Neural cell (in vitro differentiated cells): Measurements from ENCODE around the gene AZIN2. TPM values are rescaled to one million over a fixed set of nuclear protein-coding genes. Genes with fewer than 3 reads are reported as not detected.

Experiments
- H2AFZ ChIP-seq: fragments of 200-600, 300-800 bp; sonication (generic), shearing (Covaris generic); 2 replicates; pipeline ENCODE4 v1.6.0; 2014; ENCODE audit warnings: low read depth, mild to moderate bottlenecking, antibody characterized with exemption, low read length, moderate library complexity
- H3F3A ChIP-seq: fragments of 200-600 bp; shearing (Covaris generic); 2 replicates; pipeline ENCODE4 v1.6.1; 2016; ENCODE audit warnings: mild to moderate bottlenecking, moderate library complexity, mixed read lengths, antibody characterized with exemption, low read length; ENCODE audit not compliant: insufficient read depth, poor library complexity, severe bottlenecking
- H3K27ac ChIP-seq: fragments of 200-600, 300-800 bp; sonication (generic), shearing (Covaris generic); 2 replicates; pipeline ENCODE4 v1.5.1; 2014; ENCODE audit warnings: mild to moderate bottlenecking, low read length, moderate library complexity
- H3K27me3 ChIP-seq: fragments of 300-800, 200-600 bp; sonication (generic), shearing (Covaris generic); 2 replicates; pipeline ENCODE4 v1.6.0; 2014; ENCODE audit warnings: mild to moderate bottlenecking, low read depth, low read length, moderate library complexity; ENCODE audit not compliant: insufficient read depth
- H3K36me3 ChIP-seq: fragments of 300-800, 200-600 bp; sonication (generic), shearing (Covaris generic); 2 replicates; pipeline ENCODE4 v1.5.1; 2014; ENCODE audit warnings: mild to moderate bottlenecking, antibody characterized with exemption, low read length, moderate library complexity; ENCODE audit not compliant: insufficient read depth
- H3K4me2 ChIP-seq: fragments of 300-800, 200-600 bp; sonication (generic), shearing (Covaris generic); 2 replicates; pipeline ENCODE4 v1.6.0; 2014; ENCODE audit warnings: mild to moderate bottlenecking, low read length
- H3K4me3 ChIP-seq: fragments of 300-800, 200-600 bp; sonication (generic), shearing (Covaris generic); 2 replicates; pipeline ENCODE4 v1.5.1; 2014; ENCODE audit warnings: mild to moderate bottlenecking, low read length, moderate library complexity
- H3K79me2 ChIP-seq: fragments of 200-600 bp; shearing (Covaris generic); replicated peaks from 2 replicates; pipeline ENCODE4 v1.6.0; 2014; ENCODE audit warnings: mild to moderate bottlenecking, low read length, moderate library complexity; ENCODE audit not compliant: insufficient read depth
- H3K9ac ChIP-seq: fragments of 300-800, 200-600 bp; sonication (generic), shearing (Covaris generic); 2 replicates; pipeline ENCODE4 v1.6.1; 2016; ENCODE audit warnings: mild to moderate bottlenecking, low read length, mixed read lengths
- H3K9me2 ChIP-seq: fragments of 200-600 bp; shearing (Covaris generic); 2 replicates; pipeline ENCODE4 v1.6.1; 2016; ENCODE audit warnings: mild to moderate bottlenecking, low read length, mixed read lengths; ENCODE audit not compliant: insufficient read depth
- H3K9me3 ChIP-seq: fragments of 200-600, 300-800 bp; sonication (generic), shearing (Covaris generic); 2 replicates; pipeline ENCODE4 v1.6.1; 2016; ENCODE audit warnings: mild to moderate bottlenecking, mixed run types, low read length, moderate library complexity, mixed read lengths
- H4K20me1 ChIP-seq: fragments of 200-600 bp; shearing (Covaris generic); 2 replicates; pipeline ENCODE4 v1.6.1; 2016; ENCODE audit warnings: mild to moderate bottlenecking, mixed run types; ENCODE audit not compliant: insufficient read depth
- CTCF ChIP-seq: fragments of 450-650 bp; IDR thresholded peaks from 2 replicates; pipeline ENCODE4 v1.5.1; 2014; ENCODE audit warnings: antibody characterized with exemption, mild to moderate bottlenecking, moderate library complexity; ENCODE audit not compliant: poor library complexity, severe bottlenecking
- EP300 ChIP-seq: fragments of 450-650 bp; conservative IDR thresholded peaks from 2 replicates; pipeline ENCODE4 v1.6.1; 2014; ENCODE audit warnings: antibody characterized with exemption, mild to moderate bottlenecking, moderate library complexity; ENCODE audit not compliant: poor library complexity, severe bottlenecking
- EZH2 ChIP-seq: fragments of 200-600, 300-800 bp; shearing (Covaris generic), sonication (generic); IDR thresholded peaks from 2 replicates; pipeline ENCODE4 v1.6.1; 2014; ENCODE audit warnings: antibody characterized with exemption, low read length, borderline replicate concordance, mild to moderate bottlenecking; ENCODE audit not compliant: insufficient read depth, poor library complexity, severe bottlenecking
- MXI1 ChIP-seq: fragments of 450-650 bp; conservative IDR thresholded peaks from 2 replicates; pipeline ENCODE4 v1.6.1; 2014; ENCODE audit warnings: antibody characterized with exemption, mild to moderate bottlenecking; ENCODE audit not compliant: poor library complexity, severe bottlenecking
- POLR2AphosphoS5 ChIP-seq: IDR thresholded peaks from 2 replicates; pipeline ENCODE4 v1.6.1; 2012
- RAD21 ChIP-seq: fragments of 450-650 bp; conservative IDR thresholded peaks from 2 replicates; pipeline ENCODE4 v1.6.1; 2014; ENCODE audit warnings: antibody characterized with exemption, mild to moderate bottlenecking, moderate library complexity
- REST ChIP-seq: IDR thresholded peaks from 2 replicates; pipeline ENCODE4 v1.6.1; 2012; ENCODE audit warnings: borderline replicate concordance
- SMC3 ChIP-seq: fragments of 450-650 bp; conservative IDR thresholded peaks from 2 replicates; pipeline ENCODE4 v1.6.1; 2014; ENCODE audit warnings: antibody characterized with exemption, mild to moderate bottlenecking, moderate library complexity; ENCODE audit not compliant: poor library complexity
- TAF1 ChIP-seq: IDR thresholded peaks from 2 replicates; pipeline ENCODE4 v1.6.1; 2012; ENCODE audit warnings: low read depth
- polyA plus RNA-seq: library from polyadenylated mRNA; depleted of rRNA; stranded (reverse); fragments of >200 nt; gene quantifications from 2 replicates; pipeline ENCODE4 v1.2.3, GENCODE V29; 2014

The AZIN2 gene
- polyA plus RNA-seq, 1 donor from 2014 or later: 22.7 TPM

GRCh38 chr1:33162141-33162540 lies 81.2 kb downstream of the AZIN2 start:
- H3K27ac ChIP-seq: no peak overlapping the region
- no peak overlapping the region for H3K4me2 ChIP-seq

More at GRCh38 chr1:33162141-33162540, 81.2 kb downstream of the AZIN2 start:
- Histone ChIP-seq H3F3A (no peaks in the 10 kb centered on the region), H3K79me2 (no peaks in the 10 kb centered on the region), H2AFZ (no peak overlapping the region), H3K36me3 (no peaks in the 10 kb centered on the region), H3K4me3 (no peak overlapping the region), H3K9ac (no peak overlapping the region), H4K20me1 (no peaks in the 10 kb centered on the region), H3K27me3 (no peaks in the 10 kb centered on the region), H3K9me2 (no peaks in the 10 kb centered on the region), H3K9me3 (no peaks in the 10 kb centered on the region)
- TF ChIP-seq RAD21: no peak
- TF ChIP-seq CTCF: no peak
- no peak for TF ChIP-seq POLR2AphosphoS5
- no peak for TF ChIP-seq REST
- TF ChIP-seq TAF1: no peak
- TF ChIP-seq EZH2: no peak
- no peak for TF ChIP-seq MXI1
- TF ChIP-seq SMC3: no peak
- TF ChIP-seq EP300: no peak
